NOMO-1 (cell line): ENCODE measurements around the gene PTPRU.

Experiments used
- DNase-seq, 2 experiments: peaks; one replicate each; lab custom pipeline; 2025; ENCODE audit not compliant: unreplicated experiment in 2 of 2; lab: John Stamatoyannopoulos, UW

The PTPRU gene

DNA sequence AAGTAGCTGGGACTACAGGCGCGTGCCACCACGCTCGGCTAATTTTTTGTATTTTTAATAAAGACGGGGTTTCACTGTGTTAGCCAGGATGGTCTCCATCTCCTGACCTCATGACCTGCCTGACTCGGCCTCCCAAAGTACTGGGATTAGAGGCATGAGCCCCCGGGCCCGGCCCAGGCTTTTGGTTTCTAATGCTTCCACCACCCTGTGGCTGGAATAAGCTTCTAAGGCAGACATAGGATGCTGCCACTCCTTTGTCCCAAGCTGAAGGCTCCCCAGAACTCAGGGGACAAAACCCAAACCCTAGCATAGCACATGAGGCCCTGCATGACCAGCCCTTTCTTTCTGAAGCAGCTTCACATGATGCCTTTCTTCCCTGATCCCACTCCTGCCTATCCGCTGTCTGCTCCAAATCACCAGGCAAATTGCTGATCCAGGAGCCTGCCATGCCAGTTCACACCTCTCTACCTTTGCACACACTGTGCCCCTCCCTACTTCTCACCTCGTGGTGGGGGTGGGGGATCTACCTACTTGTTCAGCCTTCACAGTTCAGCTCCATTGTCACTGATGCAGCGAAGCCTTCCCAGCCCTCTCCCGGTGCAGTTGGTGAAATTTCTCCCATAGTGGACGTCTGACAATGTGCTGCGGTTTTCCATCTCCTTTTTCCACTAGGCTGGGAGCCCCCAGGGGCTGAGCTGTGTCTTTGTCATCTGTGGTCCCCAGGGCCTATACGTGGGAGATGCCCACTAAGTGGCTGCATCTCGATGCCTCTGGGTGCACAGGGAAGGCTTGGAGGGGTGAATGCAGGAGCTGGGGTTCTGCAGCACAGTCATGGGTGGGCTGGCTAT lies 6.9 kb downstream of the PTPRU start:
- DNase-seq: no peak

DNA sequence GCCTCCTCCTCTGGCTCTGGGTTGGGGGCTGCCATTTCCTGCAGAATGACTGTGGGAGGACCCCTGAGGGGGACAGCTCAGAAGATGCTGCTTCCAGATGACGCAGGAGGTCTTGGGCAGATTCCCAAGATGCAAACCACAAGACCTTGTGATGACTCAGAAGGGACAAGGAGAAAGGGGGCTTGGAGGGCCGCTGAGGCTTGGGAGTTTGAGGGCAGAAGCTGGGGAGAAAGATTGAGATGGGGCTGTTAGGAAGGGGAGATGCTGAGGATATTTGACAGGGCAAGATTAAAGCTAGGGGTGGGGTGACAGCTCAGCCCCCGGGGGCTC lies 7.5 kb downstream of the PTPRU start:
- DNase-seq: no peak

DNA sequence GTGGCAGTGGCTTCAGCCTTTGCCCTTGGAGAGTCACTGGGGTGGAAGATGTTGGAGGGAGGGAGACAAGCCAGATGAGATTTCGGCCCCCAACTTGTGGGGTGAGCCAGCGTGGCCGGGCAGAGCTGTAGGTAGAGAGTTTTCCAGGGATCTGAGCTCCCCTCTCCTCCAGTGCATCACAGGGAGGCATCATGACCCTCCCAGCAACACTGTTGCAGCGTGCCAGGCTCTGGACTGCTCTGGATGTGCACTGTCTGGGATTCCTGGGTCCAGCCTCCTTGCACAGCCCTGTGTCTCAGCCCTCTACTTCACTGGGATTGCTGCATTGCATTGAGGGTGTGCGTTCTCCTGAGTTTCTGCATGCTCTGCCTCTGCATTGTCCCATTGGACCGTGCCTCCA lies 8.9 kb downstream of the PTPRU start:
- DNase-seq: no peak

DNA sequence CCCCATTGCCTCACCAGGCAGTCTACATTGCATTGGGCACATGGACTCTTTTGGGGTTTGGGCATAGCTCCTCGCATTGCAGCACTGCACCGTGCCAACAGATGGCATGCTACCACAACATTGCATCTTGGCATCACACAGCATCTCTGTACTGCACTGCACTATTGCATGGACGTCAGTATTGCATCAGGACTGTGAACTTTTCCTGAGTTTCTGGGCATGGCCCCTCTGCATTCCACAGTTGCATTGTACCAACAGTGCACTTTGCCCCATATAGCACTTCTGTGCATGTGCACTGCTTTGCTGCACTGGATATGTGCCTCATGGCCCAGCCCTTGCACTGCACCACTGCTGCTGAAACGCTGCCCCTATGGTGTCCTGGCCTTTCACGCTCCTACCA lies 9.6 kb downstream of the PTPRU start:
- no peak for DNase-seq

DNA sequence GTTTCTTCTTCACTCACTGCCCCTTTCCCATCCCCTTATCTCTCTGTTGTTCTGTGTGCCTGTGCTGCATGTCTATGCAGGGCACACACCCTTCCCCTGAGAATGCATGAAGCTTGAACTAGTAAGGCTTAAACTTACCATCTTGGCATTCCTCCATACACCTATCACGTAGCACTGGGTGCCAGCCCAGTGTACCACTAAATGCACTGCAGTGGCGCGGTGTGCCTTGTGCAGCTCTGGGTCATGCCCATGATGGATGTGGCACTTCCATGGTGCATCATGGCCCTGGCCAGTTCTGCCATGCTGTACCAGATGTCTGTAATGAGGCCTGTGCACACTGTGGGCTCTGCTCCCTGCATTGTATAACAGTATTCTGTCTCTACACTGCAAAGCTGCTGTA lies 10.7 kb downstream of the PTPRU start:
- DNase-seq: no peak

DNA sequence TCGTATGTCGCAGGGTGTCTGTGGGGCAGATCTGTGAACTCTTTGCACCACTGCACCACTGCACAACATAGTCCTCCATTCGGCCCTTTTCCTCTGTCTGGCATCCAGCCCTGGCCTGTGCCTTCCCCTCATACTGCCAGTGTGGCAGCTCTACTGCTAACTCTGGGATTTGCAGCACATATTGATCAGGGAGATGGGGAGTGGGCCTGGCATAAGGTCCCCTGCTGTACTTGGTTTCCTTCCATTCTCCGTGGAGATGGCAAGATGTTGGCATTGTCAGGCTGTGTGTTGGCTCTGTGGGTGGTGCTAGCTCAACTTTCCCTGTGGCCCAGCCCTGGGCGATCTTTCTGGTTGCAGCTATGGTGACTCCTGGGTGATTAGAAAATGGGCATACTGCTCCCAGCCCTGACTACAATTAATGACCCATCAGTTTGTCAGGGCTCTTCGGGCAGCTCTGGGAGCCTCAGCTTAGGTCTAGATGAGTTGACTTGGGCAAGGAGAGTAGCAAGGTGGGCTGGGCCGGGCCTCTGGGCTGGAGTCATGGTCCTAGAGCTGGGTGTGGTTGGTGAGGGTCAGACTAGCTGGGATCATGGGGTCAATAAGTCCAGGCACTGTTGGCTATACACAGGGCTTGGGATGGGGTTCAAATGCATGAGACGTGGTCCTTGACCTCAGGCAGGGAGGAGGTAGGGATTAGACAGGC lies 11.4 kb downstream of the PTPRU start:
- DNase-seq: no peak

DNA sequence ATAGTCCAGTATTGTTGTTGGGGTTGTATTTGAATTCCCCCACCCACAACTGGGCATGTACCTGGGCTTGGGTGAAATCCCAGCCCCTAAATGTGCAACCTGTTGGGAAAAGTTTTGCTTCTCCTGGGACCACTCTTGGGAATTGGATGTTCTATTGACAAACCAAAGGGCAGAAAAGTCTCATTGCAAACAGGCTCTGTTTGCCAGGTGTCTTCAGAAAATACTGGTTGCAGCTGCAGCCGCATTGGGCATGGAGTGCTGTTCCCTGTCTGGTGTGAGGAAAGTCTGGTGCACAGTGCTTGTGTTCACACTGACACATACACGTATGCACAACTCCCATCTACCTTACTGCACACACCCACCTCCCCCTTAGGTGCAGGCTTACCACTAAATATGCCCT lies 12.1 kb downstream of the PTPRU start:
- no peak for DNase-seq

DNA sequence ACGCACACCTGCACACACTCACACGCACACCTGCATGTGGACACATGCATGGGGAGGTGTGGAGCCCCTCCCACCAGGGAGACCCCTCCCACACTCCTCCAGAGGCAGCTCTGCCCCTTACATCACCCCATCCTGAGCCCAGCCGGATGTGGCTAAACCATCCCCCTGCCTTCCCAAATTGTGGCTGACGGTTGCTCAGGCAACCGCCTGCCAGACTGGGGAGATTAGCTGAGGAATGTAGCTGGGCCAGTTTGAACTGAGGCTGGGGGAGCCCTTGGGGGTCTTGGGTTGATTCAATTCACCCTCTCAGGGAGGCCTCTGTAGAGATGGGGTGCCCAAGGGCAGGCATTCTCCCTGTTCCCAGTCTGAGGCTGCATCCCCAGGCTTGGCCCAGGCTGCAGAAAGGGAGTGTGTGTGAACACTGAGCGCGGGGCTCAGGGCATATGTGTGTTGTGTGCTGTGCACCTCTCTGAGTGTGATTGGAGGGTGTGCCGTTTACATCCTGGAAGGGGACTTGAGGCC lies 12.9 kb downstream of the PTPRU start:
- DNase-seq: no peak

DNA sequence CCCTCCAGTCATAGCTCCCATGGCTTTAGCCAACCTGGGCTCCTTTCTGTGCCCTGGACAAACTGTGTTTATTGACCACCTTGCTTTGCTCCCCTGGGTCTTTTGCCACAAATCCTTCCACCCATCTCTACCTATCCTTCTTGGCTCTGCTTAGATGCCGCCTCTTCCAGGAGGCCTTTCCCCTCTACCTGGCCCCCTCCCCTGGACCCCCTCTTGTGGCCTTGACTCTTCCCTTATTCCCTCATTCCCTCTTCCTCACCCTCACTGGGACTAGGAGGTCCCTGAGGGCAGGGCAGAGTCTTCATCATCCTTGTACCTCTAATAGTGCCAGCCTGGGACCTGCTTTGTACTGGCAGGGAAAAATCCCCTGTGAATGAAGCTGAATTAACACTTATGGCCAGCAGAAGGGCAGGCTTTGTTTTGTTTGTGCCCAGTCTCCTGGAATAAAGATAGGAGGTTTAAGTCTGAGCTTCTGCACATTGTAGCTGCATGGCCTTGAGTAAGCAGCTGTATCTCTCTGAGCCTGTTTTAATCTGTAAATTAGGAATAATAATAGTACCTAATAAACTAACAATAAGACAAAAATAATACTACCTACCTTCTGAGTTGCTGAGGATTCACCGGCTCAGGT lies 13.7 kb downstream of the PTPRU start:
- DNase-seq: no peak

DNA sequence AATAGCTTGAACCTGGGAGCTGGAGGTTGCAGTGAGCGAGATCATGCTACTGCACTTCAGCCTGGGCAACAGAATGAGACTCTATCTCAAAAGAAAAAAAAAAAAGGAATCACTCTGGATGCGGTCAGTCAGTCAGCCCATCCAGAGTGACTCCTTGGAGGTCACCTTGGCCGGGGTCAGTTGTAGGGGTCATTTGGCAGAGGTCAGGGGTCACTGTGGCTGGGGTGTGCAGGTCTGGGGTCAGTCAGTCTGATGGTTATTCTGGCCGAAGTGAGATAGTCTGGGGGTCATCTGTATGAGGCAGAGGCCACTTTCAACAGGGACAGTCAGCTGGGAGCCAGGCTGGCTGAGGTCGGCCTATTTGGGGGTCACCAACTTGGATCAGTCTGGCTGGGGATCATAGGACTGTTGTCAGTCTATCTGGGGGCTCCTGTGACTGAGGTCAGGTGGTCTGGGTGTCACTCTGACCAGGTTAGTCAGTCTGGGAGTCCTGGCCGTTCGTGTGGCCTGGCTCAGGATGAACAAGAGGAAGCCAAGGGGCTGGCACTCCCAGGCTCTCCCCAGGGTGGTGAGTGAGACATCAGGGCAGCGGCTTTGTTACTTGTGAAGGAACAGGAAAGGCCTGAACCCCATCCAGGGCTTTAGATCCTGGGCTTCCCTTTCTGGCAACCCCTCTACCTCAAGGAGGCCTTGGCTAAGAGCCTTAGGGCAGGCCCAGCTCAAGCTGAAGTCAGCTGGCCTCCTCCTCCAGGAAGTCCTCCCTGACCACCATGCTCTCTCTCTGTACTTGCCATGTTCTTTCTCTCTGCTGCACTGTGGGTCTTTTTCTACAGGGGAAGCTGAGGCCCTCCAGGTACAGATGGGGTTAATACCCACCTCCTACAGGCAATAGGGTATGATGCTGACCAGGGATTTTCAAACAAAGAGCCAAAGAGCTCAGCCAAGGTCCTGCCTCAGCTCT lies 15.1 kb downstream of the PTPRU start:
- no peak for DNase-seq

DNA sequence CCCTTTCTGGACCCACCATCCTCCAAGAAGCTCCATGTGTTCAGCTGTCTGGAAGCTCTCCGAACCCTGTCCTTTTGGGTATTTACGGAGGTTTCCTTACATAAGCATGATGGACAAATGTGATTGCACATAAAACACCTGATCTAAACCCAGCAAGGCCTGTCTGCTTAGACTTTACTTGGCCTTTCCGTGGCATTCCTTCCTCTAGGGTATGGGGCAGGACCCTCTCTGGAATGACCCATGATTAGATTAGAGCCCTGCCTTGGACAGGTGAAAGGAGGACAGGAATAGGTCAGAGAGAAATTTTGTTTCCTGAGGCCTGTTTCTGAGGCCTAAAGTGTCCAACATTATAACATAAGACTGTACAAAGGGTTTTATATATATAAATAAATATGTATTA lies 16.9 kb downstream of the PTPRU start:
- DNase-seq: no peak

DNA sequence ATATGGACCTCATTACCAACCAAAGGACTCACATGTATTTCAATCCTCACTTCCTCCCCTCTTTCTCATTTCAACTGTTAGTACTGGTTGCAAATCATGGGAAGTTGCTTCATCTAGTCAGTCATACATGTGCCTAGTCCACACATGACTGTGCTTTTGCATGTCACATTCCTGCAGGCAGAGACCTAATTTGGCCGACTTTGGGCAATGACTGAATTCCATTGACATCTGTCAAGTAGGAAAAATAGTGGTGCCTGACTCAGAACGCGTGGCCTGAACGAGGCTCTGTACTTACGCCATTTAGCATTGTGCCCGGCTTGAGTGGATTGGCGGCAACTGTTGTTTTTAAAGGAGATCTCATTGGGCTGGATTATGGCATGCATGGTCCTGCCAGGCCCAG lies 18.0 kb downstream of the PTPRU start:
- peak in 1 of 2 experiments; percentile 23 for DNase-seq

DNA sequence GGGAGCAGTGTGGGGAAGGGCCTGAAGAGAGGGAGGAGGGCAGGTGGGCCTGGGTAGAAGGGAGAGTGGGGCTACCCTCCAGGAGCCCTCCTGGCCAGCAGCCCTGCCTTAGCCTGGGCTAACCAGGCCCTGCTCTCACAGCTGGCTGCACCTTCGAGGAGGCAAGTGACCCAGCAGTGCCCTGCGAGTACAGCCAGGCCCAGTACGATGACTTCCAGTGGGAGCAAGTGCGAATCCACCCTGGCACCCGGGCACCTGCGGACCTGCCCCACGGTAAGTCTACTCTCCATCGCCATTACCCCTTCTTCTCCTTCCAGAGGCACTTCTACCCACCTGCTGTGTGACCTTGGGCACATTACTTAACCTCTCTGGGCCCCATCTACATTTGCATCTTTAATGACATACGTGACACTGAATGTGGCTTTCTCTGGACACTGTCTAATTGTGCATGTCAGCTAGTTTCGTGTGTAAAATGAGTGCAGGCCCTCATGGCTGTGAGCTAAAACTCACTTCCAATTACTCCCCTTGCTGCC lies 18.9 kb downstream of the PTPRU start:
- DNase-seq: no peak

DNA sequence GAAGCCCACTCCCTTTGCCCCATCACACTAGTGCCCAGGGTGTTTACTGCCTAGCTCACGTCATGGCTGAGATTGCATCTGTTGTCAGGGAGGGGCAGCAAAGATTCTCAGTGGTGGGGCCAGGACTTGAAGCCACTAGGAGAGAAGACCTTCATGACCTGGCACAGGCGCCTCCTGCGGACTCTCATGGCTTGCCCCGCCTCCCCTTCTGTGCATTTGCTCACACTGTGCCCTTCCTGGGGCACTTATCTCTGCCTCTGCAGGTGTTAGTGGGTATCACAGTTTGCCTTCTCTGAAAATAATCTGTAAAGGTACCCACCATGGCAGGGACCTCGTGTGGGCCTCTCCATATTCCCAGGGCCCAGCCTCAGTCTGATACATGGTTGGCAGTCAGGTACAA lies 20.1 kb downstream of the PTPRU start:
- DNase-seq: no peak

DNA sequence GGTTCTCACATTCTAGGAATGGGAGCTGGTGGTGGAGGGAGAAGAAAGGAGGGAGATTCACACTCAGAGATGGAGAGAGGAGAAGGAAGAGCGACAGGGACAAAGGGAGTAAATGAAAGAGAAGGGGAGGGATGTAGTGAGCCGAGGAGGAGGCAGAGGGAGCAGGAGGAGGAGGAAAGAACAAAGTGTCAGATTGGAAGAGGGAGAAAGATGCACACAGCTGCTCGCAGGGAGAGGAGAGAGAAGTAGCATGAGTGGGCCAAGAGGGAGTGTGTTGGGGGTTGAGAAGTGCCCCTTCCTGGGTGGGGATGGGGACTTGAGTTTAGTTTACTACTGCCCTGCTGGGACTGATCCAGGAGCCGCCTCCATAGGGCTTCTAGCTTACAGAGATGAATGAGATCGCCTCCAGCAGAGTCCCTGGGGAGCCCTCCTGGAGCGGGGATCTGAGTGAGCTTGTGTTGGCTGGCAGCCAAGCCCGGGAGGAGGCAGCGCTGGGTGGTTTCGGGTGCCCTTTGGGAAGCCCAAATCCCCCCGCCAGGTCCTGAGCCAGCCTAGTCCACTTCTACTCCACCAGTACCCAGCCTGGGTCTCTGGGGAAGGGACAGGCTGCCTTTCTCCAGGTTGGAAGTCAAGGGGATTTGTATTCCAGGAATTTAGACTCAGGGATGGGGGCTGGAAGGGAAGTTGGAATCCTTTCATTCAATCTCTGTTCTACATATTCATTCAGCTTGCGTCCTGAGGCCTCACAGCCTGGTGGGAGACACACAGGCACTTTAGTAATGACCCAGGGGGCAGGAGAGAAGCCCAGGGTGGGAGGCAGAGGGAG lies 20.9 kb downstream of the PTPRU start:
- DNase-seq: no peak

DNA sequence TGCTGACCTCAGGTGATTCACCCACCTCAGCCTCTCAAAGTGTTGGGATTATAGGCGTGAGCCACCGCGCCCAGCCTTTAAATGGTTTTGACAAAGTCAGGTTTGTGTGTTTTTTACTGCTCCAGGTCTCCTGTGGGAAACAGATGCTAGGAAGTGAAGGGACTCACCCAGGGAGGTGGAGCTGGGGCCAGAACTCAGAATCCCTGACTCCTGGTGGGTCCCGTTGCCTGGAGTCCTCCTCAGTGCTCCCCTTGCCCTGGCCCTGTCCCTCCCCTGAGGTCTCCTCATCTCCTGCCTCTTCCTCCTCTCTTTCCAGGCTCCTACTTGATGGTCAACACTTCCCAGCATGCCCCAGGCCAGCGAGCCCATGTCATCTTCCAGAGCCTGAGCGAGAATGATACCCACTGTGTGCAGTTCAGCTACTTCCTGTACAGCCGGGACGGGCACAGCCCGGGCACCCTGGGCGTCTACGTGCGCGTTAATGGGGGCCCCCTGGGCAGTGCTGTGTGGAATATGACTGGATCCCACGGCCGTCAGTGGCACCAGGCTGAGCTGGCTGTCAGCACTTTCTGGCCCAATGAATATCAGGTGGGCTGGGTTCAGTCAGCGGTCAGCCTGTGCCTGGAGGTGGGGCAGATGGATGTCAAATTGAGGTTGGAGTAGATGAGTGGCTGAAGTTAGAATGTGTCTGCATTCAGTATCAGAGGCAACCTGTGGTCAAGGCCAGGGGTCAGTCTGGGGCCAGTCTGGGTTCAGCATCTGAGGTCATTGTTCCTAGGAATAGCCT lies 22.1 kb downstream of the PTPRU start:
- DNase-seq: no peak

DNA sequence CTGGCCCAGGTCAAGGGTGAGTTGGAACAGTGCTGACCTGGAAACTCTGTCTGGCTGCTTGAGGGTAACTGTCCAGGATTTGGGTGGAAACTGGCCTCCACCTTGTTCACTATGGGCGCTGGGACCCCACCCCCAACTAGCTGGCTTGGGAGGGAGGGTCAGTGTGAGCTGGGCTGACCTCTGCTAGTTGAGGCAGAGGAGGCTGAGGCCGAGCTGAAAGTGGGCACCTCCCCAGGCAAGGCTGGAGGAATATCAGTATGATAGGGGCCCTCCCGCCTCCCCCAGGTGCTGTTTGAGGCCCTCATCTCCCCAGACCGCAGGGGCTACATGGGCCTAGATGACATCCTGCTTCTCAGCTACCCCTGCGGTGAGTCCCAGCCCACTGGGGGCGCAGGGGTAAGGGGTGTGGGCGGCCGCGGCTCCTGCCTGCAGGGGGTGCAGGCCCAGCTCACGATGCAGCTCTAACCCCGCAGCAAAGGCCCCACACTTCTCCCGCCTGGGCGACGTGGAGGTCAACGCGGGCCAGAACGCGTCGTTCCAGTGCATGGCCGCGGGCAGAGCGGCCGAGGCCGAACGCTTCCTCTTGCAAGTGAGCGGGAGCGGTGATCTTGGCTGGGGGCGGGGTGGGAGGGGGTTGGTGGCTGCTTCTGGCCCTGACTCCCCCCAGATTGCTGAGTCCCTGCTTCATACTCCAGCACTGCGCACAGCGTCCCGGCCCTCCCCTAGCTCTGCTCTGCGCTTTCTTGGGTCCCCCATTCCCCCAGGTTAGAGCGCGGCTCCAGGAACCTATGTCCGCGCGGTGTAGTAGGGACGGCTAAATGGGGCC lies 22.9 kb downstream of the PTPRU start:
- DNase-seq: no peak
